Common myeloid progenitor, CD34-positive (primary cell): ENCODE data around the gene HMG20A.
A peak's percentile ranks its signal among the peaks of the same experiment; 100 is the strongest.

ENCODE experiments used
- CTCF ChIA-PET: fragments of 350-600 bp; sonication (Branson Sonifier 250); formaldehyde crosslinking; loops from one replicate; lab custom pipeline; 2021; ENCODE audit warnings: antibody characterized with exemption; lab: Charles Lee
- POLR2A ChIA-PET: fragments of 350-600 bp; sonication (Branson Sonifier 250); formaldehyde crosslinking; loops from one replicate; lab custom pipeline; 2021; ENCODE audit warnings: antibody characterized with exemption; lab: Charles Lee
- DNase-seq, 3 donors: peaks; one replicate each; pipeline versions ENCODE4 v3.0.0 to v3.0.0-alpha.2; 2013
- H3K27ac ChIP-seq, 2 experiments: 1 replicate in 1 of 2; 2 replicates in 1 of 2; pipeline ENCODE4 v1.7.0; 2013; ENCODE audit warnings: inconsistent platforms in 2 of 2, low read length in 2 of 2, mild to moderate bottlenecking in 2 of 2, low read depth in 1 of 2, moderate library complexity in 1 of 2; ENCODE audit not compliant: severe bottlenecking in 2 of 2, insufficient read depth in 1 of 2, poor library complexity in 1 of 2
- H3K27me3 ChIP-seq, 5 experiments: replicated peaks in 2 of 5; 1 replicate in 3 of 5; 2 replicates in 2 of 5; pipeline versions ENCODE4 v1.6.1 to v1.7.0; 2013; ENCODE audit warnings: low read length in 4 of 5, mild to moderate bottlenecking in 2 of 5, moderate library complexity in 2 of 5, inconsistent platforms in 1 of 5; ENCODE audit not compliant: insufficient read depth in 5 of 5, control insufficient read depth in 4 of 5
- H3K36me3 ChIP-seq, 4 experiments: 1 replicate in 2 of 4; 2 replicates in 2 of 4; pipeline versions ENCODE4 v1.6.1 to v1.7.0; 2013; ENCODE audit warnings: low read length in 3 of 4, control low read depth in 1 of 4, mild to moderate bottlenecking in 1 of 4; ENCODE audit not compliant: control insufficient read depth in 4 of 4, insufficient read depth in 4 of 4
- H3K4me1 ChIP-seq, 4 experiments: 1 replicate in 3 of 4; 2 replicates in 1 of 4; pipeline versions ENCODE4 v1.6.1 to v1.7.1; 2013; ENCODE audit warnings: low read length in 3 of 4, mild to moderate bottlenecking in 3 of 4, control low read depth in 1 of 4, inconsistent platforms in 1 of 4, moderate library complexity in 1 of 4; ENCODE audit not compliant: control insufficient read depth in 4 of 4, insufficient read depth in 4 of 4; ENCODE audit errors: control extremely low read depth in 1 of 4
- H3K4me3 ChIP-seq, 7 experiments: 1 replicate in 4 of 7; 2 replicates in 3 of 7; pipeline versions ENCODE4 v1.5.1 to v1.7.0; 2013; ENCODE audit warnings: mild to moderate bottlenecking in 7 of 7, low read length in 6 of 7, moderate library complexity in 6 of 7, inconsistent platforms in 2 of 7, low read depth in 2 of 7, control low read depth in 1 of 7; ENCODE audit not compliant: insufficient read depth in 4 of 7, control insufficient read depth in 1 of 7; ENCODE audit errors: extremely low read depth in 1 of 7
- H3K9me3 ChIP-seq, 5 experiments: 1 replicate in 4 of 5; 2 replicates in 1 of 5; pipeline versions ENCODE4 v1.6.1 to v1.7.1; 2013; ENCODE audit warnings: low read length in 4 of 5, mild to moderate bottlenecking in 2 of 5, inconsistent platforms in 1 of 5, low read depth in 1 of 5, moderate library complexity in 1 of 5; ENCODE audit not compliant: control insufficient read depth in 4 of 5, insufficient read depth in 2 of 5; ENCODE audit errors: control extremely low read depth in 1 of 5
- WGBS: methylation state at CpG from one replicate; pipeline ENCODE4 v1.1.5; 2013; ENCODE audit not compliant: insufficient coverage; 5-methylcytosine and 5-hydroxymethylcytosine counted together

Gene HMG20A

DNA sequence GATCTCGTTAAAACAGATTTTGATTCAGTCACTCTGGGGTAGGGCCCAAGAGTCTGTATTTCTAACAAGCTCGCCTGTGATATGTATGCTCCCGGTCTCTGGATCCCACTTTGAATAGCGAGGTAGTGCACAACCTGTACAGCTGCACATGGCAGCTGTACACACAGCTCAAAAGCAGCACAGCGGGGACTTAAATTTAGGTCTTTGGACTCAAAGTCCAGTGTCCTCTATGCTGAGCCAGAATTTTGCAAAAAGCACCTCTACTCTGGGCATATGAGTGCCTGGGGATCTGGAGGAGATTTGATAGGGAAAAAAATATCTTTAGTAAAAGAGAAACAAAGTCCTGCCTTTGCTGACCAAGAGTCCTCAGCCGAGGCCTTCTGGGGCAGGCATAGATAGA, 83.1 kb downstream of the HMG20A start:
- Histone ChIP-seq H3K4me1 (peaks cover 0 to 22% (median 21%) of the 10 kb centered on the region in 4 experiments), H3K27ac (no peak overlapping the region), H3K9me3 (no peaks in the 10 kb centered on the region), H3K36me3 (no peaks in the 10 kb centered on the region), H3K4me3 (no peak overlapping the region), H3K27me3 (peaks cover 0 to 61% (median 13%) of the 10 kb centered on the region in 5 experiments)
- 100% methylated on average over 6 of the region's 6 CpGs for WGBS
- DNase-seq: no peak
- ChIA-PET POLR2A (no interaction called here), CTCF (interaction anchor here (0.7 to 1.0 kb wide), 2 partner anchors 10 to 384 kb away, joined by 3 to 4 read pairs; no protein-coding TSS in a partner anchor)

DNA sequence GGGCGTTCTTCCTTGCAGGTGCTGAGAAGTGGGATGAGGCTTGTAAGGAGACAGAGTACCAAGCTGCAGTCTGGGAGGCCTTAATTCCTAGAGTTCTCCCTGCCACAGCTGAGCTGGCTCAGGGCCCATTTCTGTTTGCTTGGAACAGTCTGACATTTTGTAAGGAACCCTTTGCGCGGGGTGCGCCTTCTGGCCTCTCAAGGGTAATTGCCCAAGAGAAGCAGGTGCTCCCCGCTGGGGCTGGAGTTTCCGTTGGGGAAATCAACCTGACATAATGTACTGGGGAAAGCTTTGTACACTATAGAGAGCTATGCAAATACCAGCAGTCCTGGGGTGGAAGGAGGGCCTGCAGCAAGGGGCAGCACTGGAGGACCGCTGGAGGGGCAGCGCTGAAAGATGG, 83.6 kb downstream of the HMG20A start:
- no peak for DNase-seq
- Histone ChIP-seq H3K27ac (no peak overlapping the region), H3K27me3 (peaks cover 0 to 66% (median 13%) of the 10 kb centered on the region in 5 experiments), H3K4me3 (no peak overlapping the region), H3K36me3 (no peaks in the 10 kb centered on the region), H3K4me1 (peaks cover 0 to 25% (median 22%) of the 10 kb centered on the region in 4 experiments), H3K9me3 (no peaks in the 10 kb centered on the region)
- CTCF ChIA-PET: interaction anchor here (0.7 to 1.0 kb wide), 2 partner anchors 10 to 385 kb away, joined by 3 to 4 read pairs; no protein-coding TSS in a partner anchor
- WGBS: 99% methylated on average over 8 of the region's 8 CpGs
- POLR2A ChIA-PET: no interaction called here

DNA sequence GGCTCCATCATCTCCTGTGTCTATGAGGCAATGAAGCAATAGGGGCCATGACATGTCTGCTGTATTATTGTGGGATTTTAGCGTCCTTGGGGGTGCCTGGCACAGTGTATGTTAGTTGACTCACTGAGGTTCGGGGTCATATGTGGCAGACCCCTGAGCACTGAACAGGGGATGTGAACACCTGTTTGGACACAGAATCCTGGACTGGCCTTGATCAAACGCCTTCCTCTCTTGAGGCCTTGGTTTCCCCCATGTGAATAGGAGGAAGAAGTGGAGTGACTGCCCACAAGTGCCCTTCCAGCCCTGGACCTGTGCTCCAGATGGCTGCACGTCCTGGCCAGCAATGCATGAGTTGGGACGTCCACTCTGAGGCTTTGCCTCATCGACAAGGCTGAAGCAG, 84.2 kb downstream of the HMG20A start:
- no peak overlapping the region for H3K27ac ChIP-seq
- 96% methylated on average over 6 of the region's 6 CpGs for WGBS
- H3K4me1 ChIP-seq: peaks cover 0 to 25% (median 22%) of the 10 kb centered on the region in 4 experiments
- H3K4me3 ChIP-seq: no peak overlapping the region
- no peak for DNase-seq
- POLR2A ChIA-PET: no interaction called here
- peaks cover 0 to 69% (median 13%) of the 10 kb centered on the region in 5 experiments for H3K27me3 ChIP-seq
- H3K9me3 ChIP-seq: no peaks in the 10 kb centered on the region
- H3K36me3 ChIP-seq: no peaks in the 10 kb centered on the region
- CTCF ChIA-PET: interaction anchor here (1.0 kb wide), 1 partner anchor 9 kb away, joined by 4 read pairs; no protein-coding TSS in a partner anchor

DNA sequence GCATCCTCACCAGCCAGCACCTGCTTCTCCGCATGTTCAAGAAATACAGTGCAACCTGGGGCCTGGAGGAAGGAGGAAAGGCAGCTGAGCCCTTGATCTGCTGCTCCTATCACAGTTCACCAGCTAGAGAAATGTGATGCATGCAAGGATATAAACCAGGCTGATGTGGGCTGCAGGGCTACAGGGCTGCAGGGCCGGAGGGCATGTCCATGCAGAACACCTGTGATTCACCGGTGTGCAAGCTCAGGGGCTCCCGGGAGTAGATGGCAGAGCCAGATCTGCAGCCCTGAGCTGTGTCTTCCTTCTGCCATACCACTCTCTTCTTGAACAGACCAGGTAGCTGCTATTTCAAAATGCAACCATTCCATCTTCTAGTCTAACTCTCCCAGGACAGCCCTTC, 84.9 kb downstream of the HMG20A start:
- ChIA-PET CTCF (interaction anchor here (1.0 to 1.3 kb wide), 2 partner anchors 12 to 390 kb away, joined by 3 to 4 read pairs; no protein-coding TSS in a partner anchor), POLR2A (no interaction called here)
- Histone ChIP-seq H3K27ac (no peak overlapping the region), H3K36me3 (no peaks in the 10 kb centered on the region), H3K4me3 (no peak overlapping the region), H3K4me1 (peaks cover 0 to 25% (median 22%) of the 10 kb centered on the region in 4 experiments), H3K9me3 (no peaks in the 10 kb centered on the region), H3K27me3 (peaks cover 0 to 76% (median 13%) of the 10 kb centered on the region in 5 experiments)
- DNase-seq: no peak
- 100% methylated on average over 3 of the region's 4 CpGs for WGBS

DNA sequence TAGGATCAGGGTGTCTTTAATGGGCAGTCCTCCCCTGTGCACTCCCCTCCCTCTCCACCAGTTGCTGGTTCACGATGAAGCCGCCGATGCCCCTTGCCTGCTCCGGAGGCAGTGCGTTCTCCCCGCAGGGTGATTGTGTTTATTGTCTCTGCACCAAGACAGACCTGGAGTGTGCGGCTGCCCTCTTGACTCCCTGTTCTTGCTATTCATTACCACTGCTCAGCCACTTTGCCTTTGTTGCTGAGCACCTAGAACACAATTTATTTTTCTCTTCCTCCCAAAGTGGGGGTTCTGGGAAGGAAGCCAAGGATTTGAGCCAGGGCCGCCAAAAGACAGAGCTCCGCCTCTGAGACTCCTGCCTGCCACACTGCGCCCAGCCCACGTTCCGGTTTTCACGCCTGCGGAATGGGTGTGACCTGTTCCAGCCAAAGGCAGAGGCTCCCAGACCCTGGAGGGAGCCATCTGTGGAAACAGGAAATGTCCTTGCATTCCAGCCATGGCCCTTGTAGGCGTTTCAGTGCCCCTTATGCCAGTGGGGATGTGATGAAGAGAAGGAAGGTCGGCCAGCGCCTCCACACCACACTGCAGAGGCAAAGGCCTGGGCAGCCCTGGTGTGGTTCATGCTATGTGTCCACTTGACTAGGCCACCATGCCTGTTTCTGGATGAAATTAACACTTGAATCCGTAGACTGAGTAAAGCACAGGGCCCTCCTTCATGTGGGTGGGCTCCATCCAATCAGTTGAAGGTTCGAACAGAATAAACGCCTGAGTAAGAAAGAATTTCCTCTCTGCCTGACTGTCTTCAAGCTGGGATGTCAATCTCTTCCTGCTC, 85.8 kb downstream of the HMG20A start:
- H3K27ac ChIP-seq: no peak overlapping the region
- H3K27me3 ChIP-seq: peaks cover 0 to 82% (median 18%) of the 10 kb centered on the region in 5 experiments
- H3K4me3 ChIP-seq: no peak overlapping the region
- H3K36me3 ChIP-seq: no peaks in the 10 kb centered on the region
- DNase-seq: peak in 2 of 3 donors; percentile 17 to 18
- H3K4me1 ChIP-seq: peaks cover 0 to 25% (median 22%) of the 10 kb centered on the region in 4 experiments
- H3K9me3 ChIP-seq: peaks cover 0 to under 1% (median 0%) of the 10 kb centered on the region in 5 experiments
- 90% methylated on average over 19 of the region's 20 CpGs for WGBS
- ChIA-PET CTCF (interaction anchor here (0.8 to 3.4 kb wide), 4 partner anchors 9 to 391 kb away, joined by 3 to 19 read pairs (median 4); no protein-coding TSS in a partner anchor), POLR2A (interaction anchor here (1.5 kb wide), 1 partner anchor 37 kb away, joined by 5 read pairs; no protein-coding TSS in a partner anchor)

DNA sequence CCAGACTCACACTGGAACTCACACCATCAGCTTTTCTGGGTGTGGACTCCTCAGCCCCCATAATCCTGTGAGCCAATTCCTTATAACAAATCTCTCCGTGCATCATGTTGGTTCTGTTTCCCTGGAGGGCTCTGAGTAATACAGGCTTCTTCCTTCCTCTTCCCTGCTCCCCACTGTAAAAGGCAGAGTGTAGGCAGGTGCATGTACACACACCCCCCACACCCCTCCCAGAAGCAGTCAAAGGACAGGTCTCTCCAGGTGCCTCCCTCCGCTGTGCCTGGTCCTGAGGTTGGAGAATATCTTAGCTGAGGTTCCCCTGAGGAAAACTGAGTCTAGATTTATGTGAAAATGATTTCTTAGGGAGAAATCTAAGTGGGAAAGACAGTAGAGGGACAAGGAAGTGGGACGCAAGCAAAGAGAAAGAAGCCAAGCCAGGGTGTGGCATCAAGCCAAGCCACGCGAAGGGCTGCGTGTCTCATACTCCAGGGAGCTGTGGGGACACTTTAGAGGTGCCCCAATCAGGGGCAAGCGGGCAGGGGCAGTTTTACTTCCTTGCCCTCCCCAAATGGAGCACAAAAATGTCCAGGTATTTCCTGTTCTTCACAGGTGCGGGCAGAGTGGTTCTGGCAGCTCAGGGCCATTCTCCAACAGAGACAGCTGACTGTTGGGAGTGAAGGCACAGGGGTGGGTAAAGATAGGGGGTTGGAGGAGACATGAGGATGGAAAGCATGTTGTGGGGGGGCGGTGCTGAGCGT, 86.6 kb downstream of the HMG20A start:
- Histone ChIP-seq H3K9me3 (peaks cover 0 to 6% (median 0%) of the 10 kb centered on the region in 5 experiments), H3K4me1 (peaks cover 0 to 25% (median 22%) of the 10 kb centered on the region in 4 experiments), H3K4me3 (peak overlapping the region in 2 of 7 experiments; percentile 14 to 29), H3K36me3 (no peaks in the 10 kb centered on the region), H3K27me3 (peaks cover 0 to 90% (median 22%) of the 10 kb centered on the region in 5 experiments), H3K27ac (no peak overlapping the region)
- DNase-seq: peak; percentile 24 to 57 (median 56)
- 13% methylated on average over 8 of the region's 10 CpGs for WGBS
- ChIA-PET CTCF (interaction anchor here (0.6 to 3.4 kb wide), 7 partner anchors 10 to 432 kb away, joined by 3 to 19 read pairs (median 4); no protein-coding TSS in a partner anchor), POLR2A (interaction anchor here (1.5 kb wide), 1 partner anchor 36 kb away, joined by 5 read pairs; no protein-coding TSS in a partner anchor)
